GM19328 (cell line): ENCODE results near the gene SLC24A2.
"Not testable (repeated sequence)": the region's sequence is repeated elsewhere in the genome, so short reads cannot be mapped to it uniquely, and the experiment has no call there.

Experiments
- ATAC-seq: cut with Tn5 transposase; IDR thresholded peaks from one replicate; pipeline ENCODE4 v1.9.1; 2021; ENCODE audit warnings: mild to moderate bottlenecking, moderate library complexity; ENCODE audit not compliant: unreplicated experiment

The SLC24A2 gene

GRCh38 chr9:19788614-19789271 lies at the start of gene SLC24A2:
SLC24A2 (minus strand) TSS chr9:19789037.
- ATAC-seq = no peak

DNA sequence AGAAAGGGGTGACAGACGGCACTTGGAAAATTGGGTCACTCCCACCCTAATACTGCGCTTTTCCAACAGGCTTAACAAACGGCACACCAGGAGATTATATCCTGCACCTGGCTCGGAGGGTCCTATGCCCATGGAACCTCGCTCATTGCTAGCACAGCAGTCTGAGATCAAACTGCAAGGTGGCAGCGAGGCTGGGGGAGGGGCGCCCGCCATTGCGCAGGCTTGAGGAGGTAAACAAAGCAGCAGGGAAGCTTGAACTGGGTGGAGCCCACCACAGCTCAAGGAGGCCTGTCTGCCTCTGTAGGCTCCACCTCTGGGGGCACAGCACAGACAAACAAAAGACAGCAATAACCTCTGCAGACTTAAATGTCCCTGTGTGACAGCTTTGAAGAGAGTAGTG lies 44.5 kb upstream of the SLC24A2 start:
- not testable (repeated sequence) for ATAC-seq

DNA sequence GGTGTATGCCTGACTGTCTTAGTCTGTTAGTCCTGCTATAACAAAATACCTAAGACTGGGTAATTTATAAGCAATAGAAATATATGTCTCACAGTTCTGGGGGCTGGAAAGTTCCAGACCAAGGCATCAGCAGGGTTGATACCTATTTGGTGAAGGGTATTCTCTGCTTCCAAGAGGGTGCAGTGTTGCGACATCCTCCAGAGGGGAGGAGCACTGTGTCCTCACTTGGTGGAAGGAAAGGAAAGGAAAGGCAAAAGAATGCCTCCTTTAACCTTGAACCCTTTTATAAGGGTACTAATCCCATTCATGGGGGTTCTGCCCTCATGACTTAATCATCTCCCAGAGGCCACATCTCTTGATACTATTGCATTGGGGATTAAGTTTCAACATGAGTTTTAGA lies 42.0 kb upstream of the SLC24A2 start:
- no peak for ATAC-seq

GRCh38 chr9:19828576-19829109 lies 39.8 kb upstream of the SLC24A2 start:
- no peak for ATAC-seq

- ATAC-seq = no peak
Measured at GRCh38 chr9:19816769-19817168, 27.9 kb upstream of the SLC24A2 start.

- ATAC-seq = no peak
Measured at GRCh38 chr9:19812194-19812593, 23.4 kb upstream of the SLC24A2 start.

DNA sequence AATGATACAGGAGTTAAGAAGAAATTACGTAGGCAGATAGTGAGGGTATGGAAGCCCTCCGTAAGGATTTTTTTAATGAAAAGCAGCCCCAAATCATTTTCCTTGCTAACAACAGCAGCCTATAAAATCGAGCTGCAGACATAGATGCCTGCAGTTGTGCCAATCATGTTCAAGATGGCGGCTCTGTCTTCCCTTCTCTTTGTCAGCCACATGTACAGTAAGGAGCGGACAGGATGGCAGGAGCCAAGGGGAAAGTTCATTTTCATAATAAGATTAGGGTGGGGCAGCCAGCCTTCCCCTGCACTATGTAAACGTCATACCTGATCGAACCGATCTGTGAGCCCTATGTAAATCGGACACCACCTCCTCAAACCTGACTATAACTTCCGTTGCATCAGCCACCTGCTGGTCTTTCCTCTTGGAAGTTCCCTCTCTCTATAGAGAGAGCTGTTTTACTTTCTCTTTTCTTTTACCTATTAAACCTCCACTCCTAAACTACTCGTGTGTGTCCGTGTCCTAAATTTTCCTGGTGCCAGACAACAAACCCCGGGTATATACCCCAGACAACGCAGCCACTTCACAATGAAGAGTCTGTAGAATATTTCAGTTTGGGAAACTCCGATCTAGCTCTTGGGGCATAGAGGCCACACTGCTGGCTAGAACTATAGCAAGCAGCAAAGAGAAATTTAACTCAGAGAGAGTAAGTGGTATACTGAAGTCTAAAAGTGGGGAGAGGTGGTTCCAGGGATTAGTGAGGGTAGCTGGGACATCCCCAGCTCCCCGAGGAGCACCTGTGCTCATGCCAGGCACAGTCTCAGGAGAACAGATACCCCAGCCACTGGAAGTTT lies 20.8 kb upstream of the SLC24A2 start:
- ATAC-seq = no peak

- no peak for ATAC-seq
Measured at GRCh38 chr9:19807182-19807892, 18.5 kb upstream of the SLC24A2 start.

DNA sequence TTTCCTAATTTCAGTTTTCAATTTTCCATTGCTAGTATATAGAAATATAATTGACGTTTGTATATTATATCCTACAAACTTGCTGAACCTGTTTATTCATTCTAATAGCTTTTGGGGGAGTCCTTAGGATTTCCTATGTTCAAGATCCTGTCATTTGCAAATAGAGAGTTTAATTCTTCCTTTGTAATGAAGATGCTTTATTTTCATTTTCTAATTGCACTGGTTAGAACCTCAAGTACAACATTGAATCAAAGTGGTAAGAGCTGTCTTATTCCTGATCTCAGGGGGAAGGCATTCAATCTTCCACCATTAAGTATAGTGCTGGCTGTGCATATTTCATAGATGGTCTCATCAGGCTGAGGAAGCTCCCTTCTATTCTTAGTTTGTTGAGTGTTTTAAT lies 15.6 kb upstream of the SLC24A2 start:
- ATAC-seq = no peak

DNA sequence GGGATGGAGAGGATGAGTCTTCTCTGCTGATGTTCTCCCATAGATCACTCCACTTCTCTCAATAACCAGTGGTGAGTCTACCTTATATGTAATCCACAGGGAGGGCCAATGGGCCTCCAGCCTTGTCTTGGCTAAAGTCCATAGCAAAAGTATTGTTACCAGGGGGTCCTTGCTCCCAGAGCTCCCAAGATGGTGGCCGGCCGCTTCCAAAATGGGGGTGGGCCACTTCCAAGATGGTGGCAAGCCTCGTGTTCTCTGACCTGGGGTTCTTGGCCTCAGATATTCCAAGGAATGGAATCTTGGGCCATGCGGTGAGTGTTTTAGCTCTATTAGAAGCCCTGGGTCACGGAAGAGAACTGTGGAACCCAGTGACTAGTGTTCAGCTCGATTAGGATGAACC lies 12.0 kb upstream of the SLC24A2 start:
- ATAC-seq = no peak

DNA sequence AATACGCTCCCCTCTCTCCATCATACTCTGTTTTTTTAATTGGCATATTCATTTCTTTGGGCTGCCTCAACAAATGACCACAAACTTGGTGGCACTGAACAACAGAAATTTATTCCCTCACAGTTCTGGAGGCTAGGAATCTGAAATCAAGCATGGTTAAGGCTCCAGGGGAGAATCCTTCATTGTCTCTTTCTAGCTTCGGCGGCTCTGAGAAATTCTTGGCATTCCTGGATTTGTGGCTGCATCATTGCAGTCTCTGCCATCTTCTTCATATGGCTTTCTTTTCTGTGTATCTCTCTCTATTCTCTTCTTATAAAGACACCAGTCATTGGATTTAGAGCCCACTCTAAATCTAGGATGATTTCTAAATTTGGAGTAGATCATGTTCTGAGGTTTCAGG lies 10.9 kb upstream of the SLC24A2 start:
- ATAC-seq = no peak

DNA sequence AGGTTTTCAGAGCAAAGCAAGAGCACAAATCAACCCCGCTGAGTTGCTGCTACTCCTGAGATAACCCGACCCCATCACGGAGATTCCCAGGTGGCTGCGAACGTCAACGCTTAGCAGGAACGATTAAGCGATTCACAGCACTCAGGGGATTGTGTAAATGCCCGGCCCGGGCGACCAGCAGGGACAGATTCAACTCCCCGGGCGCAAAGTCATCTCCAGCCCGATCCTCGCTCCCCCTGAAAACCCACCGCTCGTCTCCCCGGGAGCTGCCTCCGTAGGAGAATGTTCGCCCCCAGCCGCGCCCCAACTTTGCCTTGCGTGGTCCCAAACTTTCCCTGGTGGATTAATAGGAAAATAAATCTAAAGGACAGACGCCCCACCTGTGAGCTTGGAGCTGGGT lies 685 bp downstream of the SLC24A2 start:
- ATAC-seq = no peak

GRCh38 chr9:19787672-19788071 lies 1.2 kb downstream of the SLC24A2 start:
- ATAC-seq = no peak

DNA sequence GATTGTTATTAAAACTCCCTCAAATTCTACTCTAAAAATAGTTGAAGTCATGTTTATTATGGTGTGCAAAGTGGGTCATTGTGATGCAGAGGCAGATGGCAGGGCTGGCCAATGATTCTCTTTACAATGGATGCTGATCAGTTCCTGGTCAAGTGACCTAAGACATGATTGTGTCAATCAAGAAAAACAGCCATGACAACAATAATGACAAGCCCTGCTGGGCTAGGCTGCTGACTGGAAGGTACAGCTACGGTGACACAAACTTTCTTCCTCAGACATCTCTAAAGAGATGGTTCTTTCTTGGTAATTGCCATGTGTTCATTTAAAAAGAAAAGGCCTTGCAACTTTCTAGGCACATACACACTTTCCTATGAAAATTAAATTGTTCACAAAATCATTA lies 3.6 kb downstream of the SLC24A2 start:
- no peak for ATAC-seq

DNA sequence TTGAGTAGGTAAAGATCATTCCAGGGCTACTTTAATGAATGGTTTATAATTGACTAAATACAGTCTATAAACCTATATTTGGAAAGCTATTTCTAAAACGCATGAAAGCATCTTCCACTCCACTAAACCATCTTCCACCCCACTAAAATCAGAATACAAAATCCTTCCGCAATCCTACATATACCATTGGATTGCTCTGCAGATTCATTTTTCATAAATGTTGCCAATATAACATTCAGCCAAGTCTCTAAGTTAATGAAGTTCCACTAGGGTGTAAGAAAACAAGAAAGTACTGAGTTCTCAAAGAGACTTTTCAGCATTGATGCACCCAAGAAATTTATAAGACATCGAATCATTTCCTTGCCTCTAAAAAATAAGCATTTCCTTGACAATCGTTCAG lies 4.7 kb downstream of the SLC24A2 start:
- ATAC-seq = no peak

- ATAC-seq = no peak
Measured at GRCh38 chr9:19783500-19783899, 5.3 kb downstream of the SLC24A2 start.

DNA sequence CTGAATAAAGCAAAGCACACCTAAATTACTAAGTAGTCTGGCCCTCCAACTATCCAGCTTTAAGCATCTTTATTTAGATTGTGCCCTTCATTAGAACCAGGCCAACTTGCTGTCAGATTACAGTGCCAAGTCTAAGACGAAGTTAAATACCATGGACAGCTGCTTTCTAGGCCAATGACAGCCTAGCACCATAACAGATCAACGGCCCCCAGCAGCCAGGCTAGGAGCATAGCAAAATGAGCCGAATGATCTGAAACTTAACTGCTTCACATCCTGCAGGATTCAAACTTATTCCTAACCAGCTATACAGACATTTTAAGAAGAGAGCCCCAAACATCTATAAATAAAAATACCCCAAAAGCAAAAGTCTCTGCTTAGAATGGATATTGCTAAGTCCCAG lies 6.8 kb downstream of the SLC24A2 start:
- no peak for ATAC-seq

- ATAC-seq = no peak
Measured at GRCh38 chr9:19781240-19781639, 7.6 kb downstream of the SLC24A2 start.

GRCh38 chr9:19771446-19771845 lies 17.4 kb downstream of the SLC24A2 start:
- no peak for ATAC-seq

GRCh38 chr9:19770973-19771372 lies 17.9 kb downstream of the SLC24A2 start:
- ATAC-seq = no peak

DNA sequence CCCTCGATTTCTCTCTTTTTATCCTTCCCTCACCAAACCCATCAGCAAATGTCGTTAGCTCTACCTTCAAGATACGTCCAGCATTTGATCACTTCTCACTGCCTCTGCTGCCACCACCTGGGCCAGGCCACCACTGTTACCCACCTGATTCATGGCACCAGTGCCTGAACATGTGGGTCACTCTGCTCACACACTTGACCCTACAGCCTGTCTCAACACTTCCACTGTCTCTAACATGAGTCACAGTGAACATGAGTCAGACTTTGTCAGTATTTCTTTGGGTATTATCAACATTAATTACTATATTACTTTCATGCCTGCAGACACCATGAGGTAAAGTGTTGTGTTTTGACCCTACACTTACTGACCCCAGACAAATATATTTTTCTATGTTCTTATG lies 19.6 kb downstream of the SLC24A2 start:
- no peak for ATAC-seq

DNA sequence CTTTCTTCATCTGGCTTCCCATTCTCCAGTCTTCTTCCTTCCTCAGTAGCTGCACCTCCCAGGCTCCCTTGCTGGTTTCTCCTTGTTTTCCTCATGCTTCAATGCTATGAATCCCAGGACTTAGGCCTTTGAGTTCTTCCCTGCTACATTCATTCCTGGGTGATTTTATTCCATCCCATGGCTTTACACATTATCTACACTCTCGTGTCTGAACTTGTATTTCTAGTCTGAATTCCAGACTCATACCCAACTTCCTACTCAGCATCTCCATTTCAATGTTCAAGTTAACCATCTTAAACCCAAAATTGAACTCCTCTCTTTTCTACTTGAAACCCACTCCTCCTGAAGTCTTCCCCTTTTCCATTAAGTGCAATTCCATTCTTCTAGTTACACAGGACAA lies 20.0 kb downstream of the SLC24A2 start:
- no peak for ATAC-seq
